GM19239 (cell line): Measurements from ENCODE around the gene GRAMD1A.
"Not testable (repeated sequence)": the region's sequence is repeated elsewhere in the genome, so short reads cannot be mapped to it uniquely, and the experiment has no call there.

Experiments
- DNase-seq: peaks from one replicate; pipeline ENCODE4 v3.0.0; 2011; ENCODE audit warnings: low spot score; ENCODE audit not compliant: insufficient read length
- FAIRE-seq: peaks from 2 replicates; lab custom pipeline; 2011; peaks lifted over from hg19 to GRCh38; lab: Jason Lieb, UNC

Gene GRAMD1A

DNA sequence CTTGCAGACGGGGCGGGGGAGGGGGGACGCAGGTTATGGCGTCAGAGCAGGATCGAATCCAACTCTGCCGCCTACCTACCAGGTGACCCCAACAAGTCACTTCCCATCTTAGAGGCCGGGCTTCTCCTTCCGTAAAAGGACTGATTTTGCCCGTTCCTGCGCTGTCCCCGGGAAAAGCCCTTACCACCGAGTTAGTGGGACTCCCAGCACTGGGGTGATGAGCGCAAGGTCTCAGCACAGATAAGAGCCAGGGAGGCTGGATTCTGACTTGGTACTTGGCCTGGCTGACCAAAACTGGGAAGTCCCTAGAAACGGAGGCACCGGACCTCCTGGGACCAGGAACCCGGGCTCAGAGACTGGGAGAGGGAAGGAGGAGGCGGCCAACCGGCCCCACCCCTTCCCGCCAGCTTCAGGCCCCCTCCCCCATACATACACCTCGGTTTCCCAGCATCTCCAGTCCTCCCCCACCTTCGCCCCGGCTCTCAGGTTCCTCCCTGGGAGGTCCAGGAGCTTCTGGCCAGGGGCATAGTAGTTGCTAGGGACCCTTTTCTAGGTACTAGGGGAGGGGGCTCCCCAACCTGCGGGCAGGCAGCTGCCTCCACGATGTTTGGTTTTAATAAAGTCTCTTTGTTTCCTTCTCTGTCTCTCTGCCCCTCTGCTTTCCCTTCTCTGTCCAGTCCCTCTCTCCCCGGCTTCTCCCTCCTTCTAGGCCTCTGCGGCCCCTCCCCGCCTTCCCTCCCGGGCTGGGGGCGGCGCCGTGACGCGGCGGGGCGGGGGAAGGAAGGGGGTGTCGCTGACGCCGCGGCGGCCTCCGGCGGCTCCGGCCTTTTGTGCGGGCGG lies at the start of gene GRAMD1A:
Gene GRAMD1A, plus strand, starts transcription at position 826 of the 840 bp plus-strand sequence. CDS start 156 bp downstream, outside the sequence.
- DNase-seq (peak; percentile 81), FAIRE-seq (peak; percentile 80)

GRCh38 chr19:34953092-34953491 lies 47.0 kb upstream of the GRAMD1A start:
- DNase-seq (no peak), FAIRE-seq (no peak)

GRCh38 chr19:34957830-34958751 lies 42.0 kb upstream of the GRAMD1A start:
- FAIRE-seq (no peak), DNase-seq (no peak)

- DNase-seq, result no peak
- no peak for FAIRE-seq
Observed at GRCh38 chr19:34959021-34959420, 41.1 kb upstream of the GRAMD1A start.

GRCh38 chr19:34960103-34960805 lies 39.9 kb upstream of the GRAMD1A start:
- FAIRE-seq, result no peak
- DNase-seq, result no peak

- FAIRE-seq (no peak), DNase-seq (no peak)
Observed at GRCh38 chr19:34960940-34961679, 39.0 kb upstream of the GRAMD1A start.

DNA sequence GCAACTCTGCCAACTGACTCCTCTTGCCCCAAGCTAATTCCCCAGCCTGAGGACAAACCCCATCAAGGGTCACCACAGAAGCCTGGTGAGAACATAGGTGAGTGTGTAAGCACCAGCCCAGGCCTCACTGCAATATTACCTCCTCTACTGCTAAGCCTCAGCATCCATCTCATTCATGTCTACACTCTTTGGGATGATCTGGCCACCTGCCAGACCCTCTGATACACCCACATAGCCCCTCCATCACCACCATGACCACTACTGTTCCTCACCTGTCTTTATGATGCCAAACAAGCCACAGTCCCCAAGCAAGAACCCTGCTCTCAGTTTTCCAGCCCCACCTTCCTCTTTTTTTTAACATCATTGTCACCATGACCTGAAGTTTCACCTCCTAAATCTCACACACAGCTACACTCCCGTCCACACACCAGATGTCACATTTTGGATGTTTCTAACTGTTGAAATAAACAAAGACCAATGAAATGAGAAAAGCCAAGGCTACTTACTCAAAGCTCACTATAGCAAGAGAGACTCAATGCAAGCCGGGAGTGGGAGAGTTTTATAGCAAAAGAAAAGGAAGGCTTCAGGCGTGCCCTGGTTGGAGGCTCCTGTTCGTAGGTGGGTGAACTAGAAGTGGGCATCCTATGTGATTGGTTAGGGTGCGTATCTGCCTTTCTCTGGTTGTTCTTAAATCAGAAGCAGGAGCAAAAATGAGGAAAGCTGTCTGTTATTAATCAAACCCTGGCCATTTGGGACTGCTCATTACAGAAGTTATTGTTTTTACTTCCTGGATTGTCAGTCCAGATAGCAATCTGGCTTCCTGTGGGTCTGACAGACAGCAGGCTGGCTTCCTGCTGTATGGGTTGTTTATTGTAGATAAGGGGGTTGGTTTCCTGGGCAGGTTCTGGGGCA lies 38.1 kb upstream of the GRAMD1A start:
- FAIRE-seq (peak; percentile 52), DNase-seq (no peak)

GRCh38 chr19:34962687-34963572 lies 37.2 kb upstream of the GRAMD1A start:
- no peak for DNase-seq

DNA sequence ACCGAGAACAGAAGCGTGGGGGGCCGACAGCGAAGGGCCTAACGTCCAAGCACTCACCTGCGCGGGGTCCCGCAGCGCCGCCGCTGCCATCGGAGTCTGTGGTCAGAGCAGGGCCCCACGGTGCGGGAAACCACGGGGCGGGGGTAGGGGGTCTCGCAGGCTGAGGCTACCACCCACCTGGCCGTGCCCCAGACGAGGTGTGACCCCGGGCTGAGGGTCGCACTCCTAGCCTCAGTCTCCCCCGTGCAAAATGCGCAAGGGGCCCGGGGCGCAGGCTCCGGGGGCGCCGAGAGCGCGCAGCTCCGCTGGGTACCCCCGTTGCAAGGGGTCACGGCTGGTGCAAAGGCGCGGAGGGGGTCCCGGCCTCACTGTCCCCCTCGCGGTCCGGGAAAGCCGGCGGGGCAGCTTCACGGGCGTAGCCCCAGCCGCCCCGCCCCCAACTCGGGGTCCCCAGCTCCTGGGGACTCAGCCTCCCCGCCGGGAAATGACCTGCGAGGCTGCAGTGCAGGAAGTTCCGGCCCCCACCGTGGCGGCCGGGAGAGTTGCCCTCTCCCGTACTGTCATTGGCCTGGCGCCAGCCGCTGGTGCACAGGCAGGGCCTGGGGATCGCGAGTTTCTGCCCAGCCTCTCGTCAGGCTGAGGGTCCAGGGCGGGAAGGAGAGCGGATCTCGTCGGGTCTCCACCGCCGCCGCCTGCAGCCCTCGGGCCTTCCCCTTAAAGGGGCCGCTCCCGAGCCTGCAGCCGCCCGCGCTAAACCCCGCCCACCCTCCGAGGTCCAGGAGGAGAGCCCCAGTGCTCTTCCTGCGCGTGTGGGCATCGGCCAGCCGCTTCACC lies 36.3 kb upstream of the GRAMD1A start, which contains the start of gene ZNF792:
Gene ZNF792, minus strand, starts transcription at position 657 of the 834 bp plus-strand sequence. Its CDS starts 567 bp downstream, at position 90.
- FAIRE-seq (peak; percentile 49), DNase-seq (peak; percentile 73)

More at GRCh38 chr19:34962687-34963572, 37.2 kb upstream of the GRAMD1A start:
- FAIRE-seq, result no peak

- no peak for FAIRE-seq
Observed at GRCh38 chr19:34964598-34964997, 35.5 kb upstream of the GRAMD1A start.

GRCh38 chr19:34965505-34965904 lies 34.6 kb upstream of the GRAMD1A start:
- DNase-seq, FAIRE-seq: not testable (repeated sequence)

More at GRCh38 chr19:34964598-34964997, 35.5 kb upstream of the GRAMD1A start:
- no peak for DNase-seq

- no peak for FAIRE-seq
Observed at GRCh38 chr19:34967551-34967950, 32.6 kb upstream of the GRAMD1A start.

DNA sequence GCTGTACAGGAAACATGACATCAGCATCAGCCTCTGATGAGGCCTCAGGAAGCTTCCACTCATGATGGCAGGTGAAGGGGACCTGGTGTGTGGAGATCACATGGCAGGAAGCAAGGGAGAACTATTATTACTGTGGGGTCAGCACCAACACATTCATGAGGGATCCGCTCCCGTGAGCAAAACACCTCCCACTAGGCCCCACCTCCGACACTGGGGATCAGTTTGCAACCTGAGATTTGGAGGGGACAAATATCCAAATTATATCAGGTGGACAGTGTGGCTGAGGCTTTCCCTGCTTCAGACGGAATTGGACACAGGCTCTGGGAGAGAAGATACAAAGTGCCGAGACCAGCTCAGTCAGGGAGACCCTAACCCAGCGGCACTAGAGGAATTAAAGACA lies 30.4 kb upstream of the GRAMD1A start:
- FAIRE-seq, result no peak

More at GRCh38 chr19:34967551-34967950, 32.6 kb upstream of the GRAMD1A start:
- DNase-seq, result no peak

GRCh38 chr19:34970185-34970780 lies 29.8 kb upstream of the GRAMD1A start:
- DNase-seq, FAIRE-seq: not testable (repeated sequence)

More for the DNA sequence above, 30.4 kb upstream of the GRAMD1A start:
- no peak for DNase-seq

DNA sequence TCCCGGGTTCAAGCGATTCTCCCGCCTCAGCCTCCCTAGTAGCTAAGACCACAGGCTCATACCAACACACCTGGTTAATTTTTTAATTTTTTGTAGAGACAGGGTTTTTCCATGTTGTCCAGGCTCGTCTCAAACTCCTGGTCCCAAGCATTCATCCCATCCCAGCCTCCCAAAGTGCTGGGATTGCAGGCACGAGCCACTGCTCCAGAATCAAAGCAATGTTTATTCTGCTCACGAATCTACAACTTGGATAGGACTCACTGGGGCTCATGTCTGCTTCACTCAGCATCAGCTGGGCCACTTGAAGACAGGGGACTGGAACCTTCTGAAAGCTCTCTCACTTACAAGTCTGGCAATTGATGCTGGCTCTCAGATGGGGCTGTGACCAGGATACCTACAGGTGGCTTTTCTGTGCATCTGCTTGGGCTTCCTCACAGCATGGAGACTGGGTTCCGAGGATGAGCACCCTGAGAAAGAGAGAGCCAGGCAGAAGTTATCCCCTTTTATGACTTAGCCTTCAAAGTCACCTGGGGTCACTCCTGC lies 27.9 kb upstream of the GRAMD1A start:
- no peak for FAIRE-seq
- no peak for DNase-seq

- FAIRE-seq, result no peak
- DNase-seq, result no peak
Observed at GRCh38 chr19:34974646-34975045, 25.5 kb upstream of the GRAMD1A start.
